Choroid plexus epithelial cell (primary cell): ENCODE measurements around the gene RPL15.
"Not testable (repeated sequence)": the region's sequence is repeated elsewhere in the genome, so short reads cannot be mapped to it uniquely, and the experiment has no call there.

Experiments used
- DNase-seq: peaks from one replicate; pipeline ENCODE4 v3.0.0-alpha.2; 2010; ENCODE audit warnings: low read depth
- H3K4me3 ChIP-seq: 2 replicates; pipeline ENCODE4 v1.5.1; 2011; ENCODE audit warnings: low read depth, mild to moderate bottlenecking, control low read depth, low read length, moderate library complexity
- TF ChIP-seq, protein P1 (sequence below): conservative IDR thresholded peaks from 2 replicates; pipeline ENCODE4 v1.5.1; 2011; ENCODE audit warnings: low read depth, mild to moderate bottlenecking, control low read depth, inconsistent platforms, low read length, moderate library complexity

Gene RPL15

DNA sequence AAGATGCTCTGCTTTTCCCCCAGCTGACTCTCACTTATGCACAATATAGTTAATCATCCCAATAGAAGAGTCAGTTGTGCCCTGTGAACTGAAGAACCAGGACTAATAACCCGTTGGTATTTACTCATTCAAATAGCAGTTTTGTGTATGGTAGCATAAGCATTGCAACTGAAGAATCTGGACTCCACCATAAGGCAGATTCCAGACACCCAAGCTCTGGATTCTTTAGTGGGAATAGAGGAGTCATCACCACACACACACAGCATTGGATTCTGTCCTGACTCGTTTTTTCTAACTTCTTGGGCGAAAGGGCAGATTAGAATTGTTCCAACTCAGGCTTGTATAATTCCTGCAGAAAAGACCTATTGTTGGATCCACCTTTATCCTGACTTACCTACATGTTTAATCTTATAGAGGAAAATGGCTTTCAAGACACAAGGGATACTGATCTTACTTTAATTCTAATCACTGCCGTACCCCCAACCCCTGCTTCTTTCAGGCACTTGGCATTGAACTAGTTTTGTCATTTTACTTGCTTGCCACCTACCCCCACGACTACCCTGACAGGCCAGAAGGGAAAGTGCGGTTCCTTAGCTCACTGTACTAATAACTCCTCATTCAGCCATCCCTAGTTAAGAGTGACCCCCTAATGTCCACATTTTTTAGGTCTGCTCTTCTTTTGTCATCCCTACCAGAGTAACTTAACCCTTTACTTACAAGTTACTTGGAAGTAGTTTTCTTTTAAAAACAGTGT lies 42.4 kb upstream of the RPL15 start:
- no peak overlapping the region for H3K4me3 ChIP-seq
- TF ChIP-seq, protein P1, sequence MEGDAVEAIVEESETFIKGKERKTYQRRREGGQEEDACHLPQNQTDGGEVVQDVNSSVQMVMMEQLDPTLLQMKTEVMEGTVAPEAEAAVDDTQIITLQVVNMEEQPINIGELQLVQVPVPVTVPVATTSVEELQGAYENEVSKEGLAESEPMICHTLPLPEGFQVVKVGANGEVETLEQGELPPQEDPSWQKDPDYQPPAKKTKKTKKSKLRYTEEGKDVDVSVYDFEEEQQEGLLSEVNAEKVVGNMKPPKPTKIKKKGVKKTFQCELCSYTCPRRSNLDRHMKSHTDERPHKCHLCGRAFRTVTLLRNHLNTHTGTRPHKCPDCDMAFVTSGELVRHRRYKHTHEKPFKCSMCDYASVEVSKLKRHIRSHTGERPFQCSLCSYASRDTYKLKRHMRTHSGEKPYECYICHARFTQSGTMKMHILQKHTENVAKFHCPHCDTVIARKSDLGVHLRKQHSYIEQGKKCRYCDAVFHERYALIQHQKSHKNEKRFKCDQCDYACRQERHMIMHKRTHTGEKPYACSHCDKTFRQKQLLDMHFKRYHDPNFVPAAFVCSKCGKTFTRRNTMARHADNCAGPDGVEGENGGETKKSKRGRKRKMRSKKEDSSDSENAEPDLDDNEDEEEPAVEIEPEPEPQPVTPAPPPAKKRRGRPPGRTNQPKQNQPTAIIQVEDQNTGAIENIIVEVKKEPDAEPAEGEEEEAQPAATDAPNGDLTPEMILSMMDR: no peak
- peak; percentile 57 for DNase-seq

DNA sequence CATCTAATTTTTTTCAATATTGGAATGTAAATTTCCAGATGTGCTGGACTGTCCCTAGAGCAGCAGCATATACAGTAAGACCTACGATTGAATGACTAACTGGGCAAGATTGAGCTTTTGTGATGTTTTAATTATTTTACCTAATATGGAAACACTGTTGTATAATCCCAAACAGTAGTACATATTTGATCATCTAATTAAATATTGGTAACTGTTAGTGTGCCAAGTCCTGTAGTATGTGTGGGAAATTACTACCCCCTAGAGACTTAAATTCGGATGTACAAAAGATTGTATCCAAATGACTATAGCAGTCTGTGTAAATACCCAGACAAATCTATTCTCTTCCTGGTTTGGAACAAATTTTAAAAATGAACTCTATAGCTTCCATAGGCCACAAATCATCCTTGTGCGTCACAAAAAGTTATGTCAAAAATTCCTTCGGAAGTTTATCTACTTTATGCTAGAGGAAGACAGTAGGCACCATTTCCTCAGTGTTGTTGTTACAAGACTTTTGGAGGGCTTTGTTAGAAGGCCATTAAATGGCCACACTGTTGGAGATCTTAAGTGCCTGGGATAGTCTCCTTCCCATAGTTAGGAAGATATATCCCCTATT lies 41.7 kb upstream of the RPL15 start:
- H3K4me3 ChIP-seq: no peak overlapping the region
- TF ChIP-seq, protein P1: no peak
- no peak for DNase-seq

DNA sequence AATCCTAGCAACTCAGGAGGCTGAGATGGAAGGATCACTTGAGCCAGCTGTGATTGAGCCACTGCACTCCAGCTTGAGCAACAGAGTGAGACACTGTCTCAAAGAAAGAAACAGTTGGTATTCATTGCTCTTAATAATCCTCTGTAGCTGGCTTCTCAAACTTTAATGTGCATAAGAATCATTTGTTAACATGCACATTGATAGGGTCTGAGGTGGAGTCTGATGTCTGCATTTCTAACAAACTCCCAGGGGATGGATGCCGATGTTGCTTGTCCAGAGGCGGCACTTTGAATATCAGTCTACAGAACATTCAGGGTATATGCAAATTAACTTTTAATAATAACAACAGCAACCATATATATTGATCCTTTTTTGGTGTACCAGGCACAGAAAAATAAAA lies 40.0 kb upstream of the RPL15 start:
- TF ChIP-seq, protein P1: no peak
- no peak for DNase-seq
- H3K4me3 ChIP-seq: no peak overlapping the region

DNA sequence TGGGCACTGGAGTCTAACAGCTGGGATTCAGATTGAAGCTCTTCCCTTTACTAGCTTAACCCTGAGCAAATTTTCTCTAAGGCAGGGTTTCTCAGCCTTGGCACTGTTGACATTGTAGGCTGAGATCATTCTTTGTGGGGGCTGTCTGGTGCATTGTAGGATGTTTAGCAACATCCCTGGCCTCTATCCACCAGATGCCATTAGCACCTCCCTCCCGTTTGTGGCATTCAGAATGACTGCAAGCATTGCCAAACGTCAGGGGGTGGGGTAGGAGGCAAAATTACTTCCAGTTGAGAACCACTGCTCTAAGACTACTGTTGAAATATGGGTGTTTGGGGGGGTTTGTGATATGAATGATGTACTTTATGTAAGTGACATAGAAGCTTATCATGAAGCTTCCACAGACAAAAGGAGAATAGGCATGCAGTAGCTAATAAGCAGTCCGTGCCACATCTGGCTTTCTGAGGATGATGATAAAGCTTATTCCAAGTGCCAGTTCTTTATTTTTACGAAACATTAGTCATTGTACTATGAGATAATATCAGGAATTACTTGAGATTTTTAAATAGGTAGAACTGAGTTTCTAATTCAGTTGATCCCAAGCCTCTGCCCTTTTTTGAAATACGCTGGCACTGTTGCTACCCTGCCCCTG lies 39.5 kb upstream of the RPL15 start:
- TF ChIP-seq, protein P1: no peak
- H3K4me3 ChIP-seq: no peak overlapping the region
- peak; percentile 84 for DNase-seq

DNA sequence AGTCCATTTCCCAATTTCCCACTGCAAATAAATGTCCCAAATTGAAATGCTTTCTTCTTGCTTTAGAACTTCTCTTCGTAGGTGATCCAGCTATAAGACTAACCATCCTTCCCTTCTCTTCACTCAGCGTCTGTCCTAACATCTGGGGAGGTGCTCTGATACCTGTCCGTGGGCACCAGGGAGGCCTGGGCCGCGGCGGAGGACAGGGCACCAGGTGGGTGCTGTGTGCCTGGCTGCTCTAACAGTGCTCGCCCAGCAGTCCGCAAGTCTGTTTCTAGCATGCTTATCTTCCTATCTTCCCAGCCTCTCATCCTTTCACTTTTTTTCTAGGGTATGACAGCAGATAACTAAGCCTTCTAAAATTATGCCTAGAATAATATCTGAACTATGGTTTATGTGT lies 37.4 kb upstream of the RPL15 start:
- H3K4me3 ChIP-seq: no peak overlapping the region
- no peak for DNase-seq
- TF ChIP-seq, protein P1: no peak

DNA sequence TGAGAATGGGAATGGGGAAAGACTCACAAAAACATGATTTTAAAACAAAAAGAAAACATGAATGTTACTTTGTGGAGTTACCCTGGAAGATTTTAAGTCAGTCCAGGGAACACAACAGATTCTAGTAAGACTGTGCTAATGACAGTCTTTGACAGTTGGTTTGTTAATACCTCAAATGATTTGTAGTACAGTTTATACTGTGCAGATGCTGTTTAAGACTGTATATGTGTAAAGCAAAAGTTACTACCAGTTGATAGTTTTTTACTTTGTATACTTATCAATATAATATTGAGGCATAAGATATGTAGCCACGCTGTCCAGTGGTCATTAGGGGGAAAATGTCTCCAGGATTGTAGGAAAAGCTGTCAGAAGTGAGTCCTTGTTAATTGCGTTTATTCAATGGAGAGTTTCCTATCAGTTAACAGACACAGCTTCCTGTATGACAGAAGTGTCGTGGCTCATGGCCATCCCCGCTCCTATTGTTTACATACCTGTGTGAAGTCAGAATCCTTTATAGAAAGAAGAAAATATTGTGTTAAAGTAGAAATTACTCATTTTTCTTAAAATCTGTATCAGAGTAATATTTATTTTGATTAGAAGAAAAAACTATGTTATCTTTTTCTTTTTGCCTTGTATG lies 36.1 kb upstream of the RPL15 start:
- DNase-seq: no peak
- TF ChIP-seq, protein P1: no peak
- H3K4me3 ChIP-seq: no peak overlapping the region

DNA sequence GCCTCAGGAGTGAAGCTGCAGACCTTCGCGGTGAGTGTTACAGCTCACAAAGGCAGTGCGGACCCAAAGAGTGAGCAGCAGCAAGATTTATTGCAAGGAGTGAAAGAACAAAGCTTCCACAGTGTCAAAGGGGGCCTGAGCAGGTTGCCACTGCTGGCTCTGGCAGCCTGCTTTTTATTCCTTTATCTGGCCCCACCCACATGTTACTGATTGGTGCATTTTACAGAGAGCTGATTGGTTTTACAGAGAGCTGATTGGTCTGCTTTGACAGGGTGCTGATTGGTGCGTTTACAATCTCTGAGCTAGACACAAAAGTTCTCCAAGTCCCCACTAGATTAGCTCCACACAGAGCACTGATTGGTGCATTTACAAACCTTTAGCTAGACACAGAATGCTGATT lies 34.9 kb upstream of the RPL15 start:
- not testable (repeated sequence) for H3K4me3 ChIP-seq, DNase-seq
